Hepatocyte (in vitro differentiated cells): ENCODE data around the gene PSMD1.

Source experiments
- EZH2 ChIP-seq: fragments of 200-600 bp; sonication (generic); IDR thresholded peaks from 2 replicates; pipeline ENCODE4 v1.6.1; 2016; ENCODE audit warnings: antibody characterized with exemption, mild to moderate bottlenecking, borderline replicate concordance
- EZH2phosphoT487 ChIP-seq: fragments of 200-600 bp; sonication (generic); IDR thresholded peaks from one replicate; pipeline ENCODE4 v1.6.1; 2018; ENCODE audit warnings: antibody characterized with exemption, mild to moderate bottlenecking, low read depth, moderate library complexity; ENCODE audit not compliant: unreplicated experiment, severe bottlenecking
- TF ChIP-seq, protein P1 (sequence below): fragments of 200-600 bp; sonication (generic); IDR thresholded peaks from 2 replicates; pipeline ENCODE4 v1.5.1; 2016; ENCODE audit warnings: antibody characterized with exemption, mild to moderate bottlenecking; ENCODE audit not compliant: poor library complexity

DNA sequence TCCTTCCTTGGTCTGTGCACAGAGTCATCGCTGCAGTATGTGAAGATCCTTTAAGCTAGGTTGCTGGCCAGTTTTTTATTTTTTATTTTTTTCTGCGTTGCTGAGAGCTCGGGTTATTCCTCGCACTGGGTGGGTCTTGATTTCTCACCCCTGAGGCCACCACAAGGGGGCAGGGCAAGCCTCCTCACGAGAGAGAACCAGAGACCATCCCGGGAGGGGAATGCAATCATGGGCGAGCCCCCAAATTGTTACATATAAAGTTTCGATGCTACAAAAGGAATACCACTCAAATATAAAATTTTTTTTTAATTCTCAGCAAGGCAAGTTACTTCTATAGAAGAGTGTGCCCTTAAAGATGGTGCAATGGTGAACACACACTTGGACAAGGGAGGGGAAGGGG lies 43.3 kb downstream of the PSMD1 start:
- TF ChIP-seq, protein P1, sequence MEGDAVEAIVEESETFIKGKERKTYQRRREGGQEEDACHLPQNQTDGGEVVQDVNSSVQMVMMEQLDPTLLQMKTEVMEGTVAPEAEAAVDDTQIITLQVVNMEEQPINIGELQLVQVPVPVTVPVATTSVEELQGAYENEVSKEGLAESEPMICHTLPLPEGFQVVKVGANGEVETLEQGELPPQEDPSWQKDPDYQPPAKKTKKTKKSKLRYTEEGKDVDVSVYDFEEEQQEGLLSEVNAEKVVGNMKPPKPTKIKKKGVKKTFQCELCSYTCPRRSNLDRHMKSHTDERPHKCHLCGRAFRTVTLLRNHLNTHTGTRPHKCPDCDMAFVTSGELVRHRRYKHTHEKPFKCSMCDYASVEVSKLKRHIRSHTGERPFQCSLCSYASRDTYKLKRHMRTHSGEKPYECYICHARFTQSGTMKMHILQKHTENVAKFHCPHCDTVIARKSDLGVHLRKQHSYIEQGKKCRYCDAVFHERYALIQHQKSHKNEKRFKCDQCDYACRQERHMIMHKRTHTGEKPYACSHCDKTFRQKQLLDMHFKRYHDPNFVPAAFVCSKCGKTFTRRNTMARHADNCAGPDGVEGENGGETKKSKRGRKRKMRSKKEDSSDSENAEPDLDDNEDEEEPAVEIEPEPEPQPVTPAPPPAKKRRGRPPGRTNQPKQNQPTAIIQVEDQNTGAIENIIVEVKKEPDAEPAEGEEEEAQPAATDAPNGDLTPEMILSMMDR: no peak
- no peak for TF ChIP-seq EZH2
- TF ChIP-seq EZH2phosphoT487: no peak
